H1 (cell line): ENCODE results near the gene GDF2. TPM values are rescaled to one million over a fixed set of nuclear protein-coding genes. Genes with fewer than 3 reads are reported as not detected.

Source experiments
- ASH2L ChIP-seq: fragments of 200-600, 300-600 bp; sonication (generic); IDR thresholded peaks from one replicate; pipeline ENCODE4 v1.7.1; 2017; ENCODE audit warnings: low read length
- BCL11A ChIP-seq, 2 experiments: IDR thresholded peaks; one replicate each; pipeline ENCODE4 v1.6.1; 2011; ENCODE audit warnings: low read depth in 2 of 2, low read length in 2 of 2, mild to moderate bottlenecking in 2 of 2
- JUND ChIP-seq: IDR thresholded peaks from 2 replicates; pipeline ENCODE4 v1.6.1; 2011; ENCODE audit warnings: mild to moderate bottlenecking, improper control_type of control experiment, low read length
- polyA plus RNA-seq, 7 experiments: library from polyadenylated mRNA; depleted of rRNA in 3 of 7; stranded (reverse) in 5 of 7; unstranded in 2 of 7; fragments of >200 nt in 5 of 7; fragments of 200-250 nt in 2 of 7; gene quantifications; 1 replicate in 5 of 7; 2 replicates in 1 of 7; 4 replicates in 1 of 7; pipeline versions ENCODE4 v1.2.1 to v1.2.3, GENCODE V29; 2011 to 2013; ENCODE audit warnings: missing spikeins in 2 of 7, mixed read lengths in 2 of 7
- total RNA-seq: library from RNA; stranded (reverse); fragmentation: NEBNext Ultra II Directional; extraction: Animal tissue kit (Norgen Biotek cat#: 25700); gene quantifications from 2 replicates; pipeline ENCODE4 v1.2.1, GENCODE V29; 2021
- TF ChIP-seq, protein P1 (sequence below), 3 experiments: IDR thresholded peaks; 1 replicate in 2 of 3; 2 replicates in 1 of 3; pipeline versions ENCODE4 v1.5.1 to v1.6.1; 2011; ENCODE audit warnings: low read length in 3 of 3, mild to moderate bottlenecking in 3 of 3, inconsistent platforms in 2 of 3, low read depth in 1 of 3, moderate library complexity in 1 of 3; ENCODE audit not compliant: insufficient read depth in 1 of 3; ENCODE audit errors: control extremely low read depth in 1 of 3

Gene GDF2
- total and polyA plus RNA-seq, 2 of the 8 experiments (the other 6 are each of a cell fraction or from before 2014, with no cell fraction given): not detected

DNA sequence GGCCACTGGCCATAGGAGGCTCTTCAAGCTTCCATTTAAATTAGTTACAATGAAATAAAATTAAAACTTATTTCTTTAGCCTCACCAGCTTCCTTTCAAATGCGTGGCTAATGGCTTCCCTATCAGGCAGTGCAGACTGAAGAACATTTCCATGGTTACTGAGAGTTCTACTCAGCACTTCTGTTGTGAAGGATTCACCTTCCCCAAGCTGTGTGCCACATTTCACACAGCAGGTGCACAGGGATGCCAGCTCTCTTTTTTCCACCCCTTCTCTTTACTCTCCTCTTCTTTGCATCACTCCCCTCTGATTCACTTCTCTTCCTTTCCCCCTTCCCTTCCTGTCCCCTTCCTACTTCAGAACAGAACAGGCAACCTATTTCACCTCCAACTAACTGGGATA is 833 bp downstream of the GDF2 start (continued):
- TF ChIP-seq JUND (no peak), BCL11A (IDR thresholded peaks at IDR 0.05; ENCODE audit: low read depth in 2 of 2, low read length in 2 of 2) (no peak), ASH2L (no peak)
- TF ChIP-seq, protein P1, sequence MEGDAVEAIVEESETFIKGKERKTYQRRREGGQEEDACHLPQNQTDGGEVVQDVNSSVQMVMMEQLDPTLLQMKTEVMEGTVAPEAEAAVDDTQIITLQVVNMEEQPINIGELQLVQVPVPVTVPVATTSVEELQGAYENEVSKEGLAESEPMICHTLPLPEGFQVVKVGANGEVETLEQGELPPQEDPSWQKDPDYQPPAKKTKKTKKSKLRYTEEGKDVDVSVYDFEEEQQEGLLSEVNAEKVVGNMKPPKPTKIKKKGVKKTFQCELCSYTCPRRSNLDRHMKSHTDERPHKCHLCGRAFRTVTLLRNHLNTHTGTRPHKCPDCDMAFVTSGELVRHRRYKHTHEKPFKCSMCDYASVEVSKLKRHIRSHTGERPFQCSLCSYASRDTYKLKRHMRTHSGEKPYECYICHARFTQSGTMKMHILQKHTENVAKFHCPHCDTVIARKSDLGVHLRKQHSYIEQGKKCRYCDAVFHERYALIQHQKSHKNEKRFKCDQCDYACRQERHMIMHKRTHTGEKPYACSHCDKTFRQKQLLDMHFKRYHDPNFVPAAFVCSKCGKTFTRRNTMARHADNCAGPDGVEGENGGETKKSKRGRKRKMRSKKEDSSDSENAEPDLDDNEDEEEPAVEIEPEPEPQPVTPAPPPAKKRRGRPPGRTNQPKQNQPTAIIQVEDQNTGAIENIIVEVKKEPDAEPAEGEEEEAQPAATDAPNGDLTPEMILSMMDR (IDR thresholded peaks at IDR 0.05; ENCODE audit: control extremely low read depth in 1 of 3, insufficient read depth in 1 of 3, low read depth in 1 of 3, low read length in 3 of 3): no peak
